ENCODE measurements around the gene NOP9.

Gene NOP9

GRCh38 chr14:24329073-24329663 lies 29.5 kb downstream of the NOP9 start:
- FAIRE-seq (no peak), DNase-seq (ENCODE audit: insufficient read length, low spot score) (no peak)
- TF ChIP-seq CTCF (IDR thresholded peaks at IDR 0.05; ENCODE audit: insufficient read depth, missing control alignments) = no peak

GRCh38 chr14:24329736-24330135 lies 30.1 kb downstream of the NOP9 start:
- TF ChIP-seq CTCF (IDR thresholded peaks at IDR 0.05; ENCODE audit: insufficient read depth, missing control alignments) = no peak
- DNase-seq (ENCODE audit: insufficient read length, low spot score) (no peak), FAIRE-seq (no peak)

GRCh38 chr14:24330973-24331674 lies 31.5 kb downstream of the NOP9 start:
- FAIRE-seq (no peak), DNase-seq (ENCODE audit: insufficient read length, low spot score) (no peak)
- no peak for TF ChIP-seq CTCF (IDR thresholded peaks at IDR 0.05; ENCODE audit: insufficient read depth, missing control alignments)

- no peak for TF ChIP-seq CTCF (IDR thresholded peaks at IDR 0.05; ENCODE audit: insufficient read depth, missing control alignments)
- DNase-seq (ENCODE audit: insufficient read length, low spot score) = no peak
- FAIRE-seq = no peak
Observed at GRCh38 chr14:24331731-24332267, 32.1 kb downstream of the NOP9 start.

GRCh38 chr14:24332268-24332993 lies 32.8 kb downstream of the NOP9 start:
- peak; percentile 52 for TF ChIP-seq CTCF (IDR thresholded peaks at IDR 0.05; ENCODE audit: insufficient read depth, missing control alignments)
- peak; percentile 84 for DNase-seq (ENCODE audit: insufficient read length, low spot score)
- no peak for FAIRE-seq

- no peak for FAIRE-seq
- no peak for TF ChIP-seq CTCF (IDR thresholded peaks at IDR 0.05; ENCODE audit: insufficient read depth, missing control alignments)
- no peak for DNase-seq (ENCODE audit: insufficient read length, low spot score)
Observed at GRCh38 chr14:24334431-24335291, 35.0 kb downstream of the NOP9 start, which contains the start of gene ADCY4. ADCY4 (minus strand) TSS chr14:24335071; CDS start chr14:24334652, 419 bp downstream.

Data from D721Med (cell line).